ENCODE measurements around the gene UBL5.
"Not testable (repeated sequence)": the region's sequence is repeated elsewhere in the genome, so short reads cannot be mapped to it uniquely, and the experiment has no call there.

UBL5 gene

DNA sequence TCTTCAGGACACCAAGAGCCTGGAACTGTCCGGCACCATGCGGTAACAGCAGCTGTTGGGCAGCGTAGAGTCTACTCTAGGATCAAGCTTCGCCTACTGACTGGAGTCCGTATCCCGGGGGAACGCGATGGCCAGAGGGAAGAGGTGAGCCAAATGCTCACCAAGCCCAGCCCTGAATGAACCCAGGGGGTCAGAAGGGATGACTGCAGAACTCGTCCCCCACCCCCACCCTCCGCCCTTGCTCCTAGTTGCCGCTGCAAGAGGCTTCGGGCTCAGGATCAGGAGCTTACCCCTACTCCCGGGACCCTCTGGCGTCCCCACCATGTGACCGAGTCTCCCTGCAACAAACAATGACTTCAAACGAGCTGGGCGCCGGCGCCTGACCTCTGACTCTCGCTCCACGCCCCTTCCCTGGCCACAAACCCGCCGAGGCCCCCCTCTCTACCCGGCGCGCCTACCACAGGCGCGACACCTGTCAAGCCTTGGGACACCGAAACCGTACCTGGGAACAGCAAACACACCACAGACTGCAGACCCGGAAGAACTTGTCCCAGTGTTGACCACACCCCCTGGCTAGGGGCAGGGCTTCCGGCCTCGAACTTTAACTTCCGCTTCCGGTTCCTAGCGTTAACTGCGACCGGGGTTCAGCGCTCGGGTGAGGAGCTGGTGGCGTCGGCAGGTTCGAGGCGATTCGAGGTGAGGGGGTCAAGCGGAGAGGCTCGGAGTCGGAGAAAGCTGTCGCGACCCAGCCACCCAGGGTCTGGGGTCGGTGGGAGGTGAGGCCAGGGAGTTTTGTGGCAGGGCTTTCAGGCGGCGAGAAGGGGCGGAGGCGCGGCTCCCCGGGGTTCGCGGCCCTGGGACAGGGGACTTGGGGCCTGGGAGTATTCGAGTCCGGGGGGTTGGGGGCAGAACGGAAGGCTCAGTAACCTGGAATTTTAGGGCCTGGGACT lies at the start of gene UBL5:
TSS of gene UBL5 (plus strand) at position 630 of the 950 bp plus-strand sequence. CDS start 420 bp downstream, outside the sequence.
- DNase-seq: peak; percentile 93

GRCh38 chr19:9782338-9782737 lies 45.4 kb upstream of the UBL5 start:
- DNase-seq: no peak

DNA sequence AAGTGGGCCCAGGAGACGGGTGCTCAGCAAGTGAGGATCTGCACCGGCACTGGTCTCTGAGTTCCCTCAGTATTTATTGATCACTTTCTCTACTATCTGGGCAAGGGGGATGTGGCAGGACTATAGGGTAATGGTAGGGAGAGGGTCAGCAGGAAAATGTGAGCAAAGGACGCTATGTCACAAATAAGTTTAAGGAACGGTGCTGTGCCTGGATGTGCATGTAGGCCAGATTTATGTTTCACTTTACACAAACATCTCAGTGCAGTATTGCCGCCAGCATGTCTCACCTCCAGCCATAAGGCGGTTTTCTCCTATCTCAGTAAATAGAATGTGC lies 43.6 kb upstream of the UBL5 start:
- DNase-seq: not testable (repeated sequence)

DNA sequence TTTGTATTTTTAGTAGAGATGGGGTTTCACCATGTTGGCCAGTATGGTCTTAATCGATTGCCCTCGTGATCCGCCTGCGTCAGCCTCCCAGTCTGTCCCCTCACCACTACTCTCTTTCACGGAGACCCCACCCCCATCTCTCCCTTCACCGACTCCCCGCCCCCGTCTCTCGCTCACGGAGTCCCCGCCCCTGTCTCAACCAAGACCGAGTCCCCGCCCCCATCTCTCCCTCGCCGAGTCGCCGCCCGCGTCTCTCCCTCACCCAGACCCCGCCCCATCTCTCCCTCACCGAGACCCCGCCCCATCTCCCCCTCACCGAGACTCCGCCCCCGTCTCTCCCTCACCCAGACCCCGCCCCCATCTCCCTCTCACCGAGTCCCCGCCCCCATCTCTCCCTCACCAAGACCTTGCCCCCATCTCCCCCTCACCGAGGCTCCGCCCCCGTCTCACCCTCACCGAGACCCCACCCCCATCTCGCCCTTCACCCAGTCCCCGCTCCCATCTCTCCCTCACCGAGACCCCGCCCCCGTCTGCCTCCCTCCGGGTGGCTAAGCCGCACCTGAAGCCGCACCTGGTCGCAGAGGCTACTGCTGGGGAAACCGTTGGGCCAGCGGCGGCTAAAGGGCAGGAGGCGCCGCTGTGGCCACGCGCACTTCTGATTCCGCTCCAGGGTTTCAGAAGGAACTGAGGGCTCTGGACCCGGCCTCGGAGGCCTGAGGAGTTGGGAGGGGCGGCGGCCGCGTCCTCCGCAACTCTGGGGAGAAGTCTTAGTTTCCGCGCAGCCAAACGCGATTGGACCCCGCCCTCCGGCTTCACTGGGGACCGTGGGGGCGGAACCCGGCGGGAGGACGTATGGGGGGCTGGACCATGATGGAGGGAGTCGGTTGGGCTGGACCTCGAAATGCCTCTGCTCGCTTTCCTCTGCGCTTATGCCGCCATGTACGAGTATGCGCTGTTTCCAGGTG lies 42.1 kb upstream of the UBL5 start:
- peak; percentile 81 for DNase-seq

- no peak for DNase-seq
Measured at GRCh38 chr19:9786342-9786741, 41.4 kb upstream of the UBL5 start.

DNA sequence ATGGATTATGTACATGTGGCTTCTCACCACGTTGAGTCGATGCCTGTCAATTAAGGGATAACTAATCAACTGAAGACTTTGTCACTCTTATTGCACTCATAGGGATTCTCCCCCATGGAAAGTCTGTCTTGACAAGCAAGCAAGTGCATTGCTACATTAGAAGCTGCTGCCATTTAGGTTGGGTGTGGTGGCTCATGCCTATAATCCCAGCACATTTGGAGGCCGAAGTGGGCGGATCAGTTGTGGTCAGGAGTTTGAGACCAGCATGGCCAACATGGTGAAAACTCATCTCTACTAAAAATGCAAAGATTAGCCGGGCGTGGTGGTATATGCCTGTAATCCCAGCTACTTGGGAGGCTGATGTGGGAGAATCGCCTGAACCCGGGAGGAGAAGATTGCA lies 40.9 kb upstream of the UBL5 start:
- DNase-seq: no peak

DNA sequence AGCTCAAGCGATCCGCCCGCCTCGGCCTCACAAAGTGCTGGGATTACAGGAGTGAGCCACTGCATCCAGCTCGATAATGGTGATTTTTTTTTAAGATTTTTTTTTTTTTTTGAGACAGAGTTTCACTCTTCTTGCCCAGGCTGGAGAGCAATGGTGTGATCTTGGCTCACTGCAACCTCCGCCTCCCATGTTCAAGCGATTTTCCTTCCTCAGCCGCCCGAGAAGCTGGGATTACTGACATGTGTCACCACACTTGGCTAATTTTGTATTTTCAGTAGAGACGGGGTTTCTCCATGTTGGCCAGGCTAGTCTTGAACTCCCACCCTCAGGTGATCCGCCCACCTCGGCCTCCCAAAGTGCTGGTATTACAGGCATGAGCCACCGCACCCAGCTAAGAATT lies 39.1 kb upstream of the UBL5 start:
- not testable (repeated sequence) for DNase-seq

DNA sequence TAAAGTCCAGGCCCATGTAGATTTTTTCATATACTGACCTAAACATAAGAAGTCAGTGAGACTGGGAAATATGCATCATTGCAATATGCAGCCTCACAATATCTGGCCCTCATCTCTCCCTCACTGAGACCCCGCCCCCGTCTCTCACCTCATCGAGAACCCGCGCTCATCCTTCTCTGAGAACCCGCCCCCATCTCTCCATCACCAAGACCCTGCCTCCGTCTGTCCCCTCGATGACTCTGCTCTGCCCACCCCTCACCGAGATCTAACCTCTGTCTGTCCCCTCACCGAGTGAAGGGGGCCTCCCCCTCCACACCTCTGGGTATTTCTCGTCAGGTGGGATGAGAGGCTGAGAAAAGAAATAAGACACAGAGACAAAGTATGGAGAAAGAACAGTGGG lies 38.7 kb upstream of the UBL5 start:
- no peak for DNase-seq

- not testable (repeated sequence) for DNase-seq
Measured at GRCh38 chr19:9789579-9789978, 38.1 kb upstream of the UBL5 start.

- DNase-seq: not testable (repeated sequence)
Measured at GRCh38 chr19:9791073-9791367, 36.7 kb upstream of the UBL5 start.

GRCh38 chr19:9791552-9792205 lies 36.0 kb upstream of the UBL5 start:
- peak; percentile 90 for DNase-seq

GRCh38 chr19:9792206-9793070 lies 35.3 kb upstream of the UBL5 start:
- peak; percentile 88 for DNase-seq

- peak; percentile 4 for DNase-seq
Measured at GRCh38 chr19:9793071-9793591, 34.6 kb upstream of the UBL5 start.

DNA sequence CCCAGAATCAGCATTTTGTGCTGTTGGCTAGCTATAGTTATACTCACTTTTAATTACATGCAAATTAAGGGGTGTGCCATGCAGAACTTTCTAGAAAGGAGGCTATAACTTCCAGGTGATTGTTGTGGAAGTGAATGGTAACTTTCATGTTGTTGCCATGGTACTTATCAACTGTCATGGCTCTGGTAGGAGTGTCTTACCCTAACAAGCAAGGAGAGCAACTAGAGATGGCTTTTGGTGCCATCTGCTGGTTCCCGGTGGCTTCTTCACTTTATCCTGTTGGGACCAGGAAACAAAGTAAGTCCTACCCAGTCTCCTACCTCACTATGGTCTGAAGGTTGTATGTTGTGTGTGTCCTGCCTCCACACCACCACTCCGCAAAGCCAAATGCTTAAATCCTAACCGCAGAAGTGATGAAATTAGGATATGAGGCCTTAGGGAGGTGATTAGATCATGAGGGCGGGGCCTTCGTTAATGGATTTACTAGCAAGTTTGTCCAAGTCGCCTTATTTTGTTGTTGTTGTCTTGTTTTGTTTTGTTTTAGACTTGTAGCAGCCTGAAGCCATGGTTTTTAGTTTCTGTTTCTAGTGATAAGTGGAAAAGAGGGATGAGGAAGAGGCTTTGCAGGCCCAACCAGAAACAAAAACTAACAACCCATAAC lies 31.5 kb upstream of the UBL5 start:
- DNase-seq: peak; percentile 88

DNA sequence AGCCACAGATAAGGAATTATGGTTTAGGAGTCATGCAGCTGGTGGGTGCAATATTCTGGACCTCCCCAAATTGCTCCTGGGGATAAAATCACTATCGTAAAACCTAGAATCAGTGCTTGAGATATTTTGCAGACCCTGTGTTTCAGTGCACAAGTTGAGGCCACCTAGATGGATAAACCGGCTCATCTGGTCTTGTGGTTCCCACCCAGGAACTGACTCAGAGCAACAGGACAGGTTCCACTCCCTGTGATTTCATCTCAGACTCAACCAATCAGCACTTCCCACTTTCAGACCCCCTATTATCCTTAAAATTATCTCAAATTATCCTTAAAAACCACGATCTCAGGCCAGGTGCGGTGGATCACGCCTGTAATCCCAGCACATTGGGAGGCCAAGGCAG lies 29.8 kb upstream of the UBL5 start:
- DNase-seq: no peak

- DNase-seq: no peak
Measured at GRCh38 chr19:9799162-9799561, 28.6 kb upstream of the UBL5 start.

DNA sequence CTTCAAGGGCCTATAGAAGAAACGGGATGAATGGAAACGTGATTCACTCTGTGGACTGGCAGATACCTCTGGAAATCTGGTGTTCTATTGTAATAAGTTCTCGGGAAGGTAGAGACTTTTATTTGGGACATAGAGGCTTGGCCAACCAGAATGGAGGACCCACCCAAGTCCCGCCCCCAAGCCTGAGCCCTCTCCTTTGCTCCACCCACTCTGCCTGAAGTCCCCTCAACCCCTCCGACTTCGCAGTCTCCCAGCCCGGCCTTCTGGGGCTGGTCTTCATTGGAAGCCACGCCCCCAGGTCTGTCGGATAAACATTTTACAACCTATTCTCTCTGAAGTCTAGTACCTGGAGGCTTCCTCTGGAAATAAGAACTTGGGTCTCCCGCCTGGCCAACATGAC lies 25.7 kb upstream of the UBL5 start:
- DNase-seq: no peak

- DNase-seq: no peak
Measured at GRCh38 chr19:9806803-9807202, 20.9 kb upstream of the UBL5 start.

- no peak for DNase-seq
Measured at GRCh38 chr19:9808855-9809824, 18.6 kb upstream of the UBL5 start.

- DNase-seq: no peak
Measured at GRCh38 chr19:9811139-9811538, 16.6 kb upstream of the UBL5 start.
